HG03520 (cell line): ENCODE results near the gene ALDH2.
"Not testable (repeated sequence)": the region's sequence is repeated elsewhere in the genome, so short reads cannot be mapped to it uniquely, and the experiment has no call there.

ENCODE experiments used
- ATAC-seq: cut with Tn5 transposase; IDR thresholded peaks from one replicate; pipeline ENCODE4 v1.9.1; 2021; ENCODE audit warnings: mild to moderate bottlenecking, moderate library complexity; ENCODE audit not compliant: unreplicated experiment

The ALDH2 gene

GRCh38 chr12:111785651-111786050 is 18.9 kb downstream of the ALDH2 start:
- no peak for ATAC-seq

- ATAC-seq, result no peak
Observed at GRCh38 chr12:111788178-111788654, 21.5 kb downstream of the ALDH2 start.

GRCh38 chr12:111789779-111790178 is 23.0 kb downstream of the ALDH2 start:
- no peak for ATAC-seq

- no peak for ATAC-seq
Observed at GRCh38 chr12:111791507-111791906, 24.8 kb downstream of the ALDH2 start.

- no peak for ATAC-seq
Observed at GRCh38 chr12:111792155-111792855, 25.6 kb downstream of the ALDH2 start.

GRCh38 chr12:111792856-111793235 is 26.1 kb downstream of the ALDH2 start:
- no peak for ATAC-seq

GRCh38 chr12:111798182-111798581 is 31.4 kb downstream of the ALDH2 start:
- no peak for ATAC-seq

GRCh38 chr12:111799758-111800157 is 33.0 kb downstream of the ALDH2 start:
- no peak for ATAC-seq

- ATAC-seq, result no peak
Observed at GRCh38 chr12:111803038-111803626, 36.4 kb downstream of the ALDH2 start.

GRCh38 chr12:111803851-111804250 is 37.1 kb downstream of the ALDH2 start:
- no peak for ATAC-seq

- no peak for ATAC-seq
Observed at GRCh38 chr12:111806304-111806703, 39.6 kb downstream of the ALDH2 start.

GRCh38 chr12:111807232-111807631 is 40.5 kb downstream of the ALDH2 start:
- no peak for ATAC-seq

GRCh38 chr12:111812881-111813741 is 46.4 kb downstream of the ALDH2 start:
- ATAC-seq, result no peak

- ATAC-seq, result no peak
Observed at GRCh38 chr12:111816065-111816615, 49.4 kb downstream of the ALDH2 start.

- not testable (repeated sequence) for ATAC-seq
Observed at GRCh38 chr12:111816898-111817297, 50.2 kb downstream of the ALDH2 start.

- no peak for ATAC-seq
Observed at GRCh38 chr12:111818340-111818739, 51.6 kb downstream of the ALDH2 start.

GRCh38 chr12:111819191-111820158 is 52.7 kb downstream of the ALDH2 start:
- no peak for ATAC-seq

- not testable (repeated sequence) for ATAC-seq
Observed at GRCh38 chr12:111820828-111821227, 54.1 kb downstream of the ALDH2 start.

GRCh38 chr12:111822886-111823285 is 56.2 kb downstream of the ALDH2 start:
- no peak for ATAC-seq

- no peak for ATAC-seq
Observed at GRCh38 chr12:111823891-111824290, 57.2 kb downstream of the ALDH2 start.
